ENCODE data around the gene DENND6B. TPM values are rescaled to one million over a fixed set of nuclear protein-coding genes. Genes with fewer than 3 reads are reported as not detected.

Gene DENND6B
- total RNA-seq, 2 experiments from 2014 or later: 8.8 to 9.5 TPM

GRCh38 chr22:50317178-50317577, 9.6 kb downstream of the DENND6B start:
- H3K27me3 Mint-ChIP-seq: no peaks in the 10 kb centered on the region
- H3K4me3 Mint-ChIP-seq: no peak overlapping the region
- H3K9me3 Mint-ChIP-seq: no peaks in the 10 kb centered on the region
- POLR2A ChIA-PET: no interaction called here
- H3K4me1 Mint-ChIP-seq: peaks cover 11% of the 10 kb centered on the region
- ATAC-seq (ENCODE audit: low read depth) (no peak), DNase-seq (no peak)
- no peaks in the 10 kb centered on the region for H3K36me3 Mint-ChIP-seq
- no peak overlapping the region for H3K27ac Mint-ChIP-seq

GRCh38 chr22:50316114-50317065, 10.4 kb downstream of the DENND6B start:
- POLR2A ChIA-PET: interaction anchor here (0.6 to 2.6 kb wide), 2 partner anchors 23 to 40 kb away, joined by 3 to 21 read pairs; no protein-coding TSS in a partner anchor
- no peak overlapping the region for H3K4me3 Mint-ChIP-seq
- ATAC-seq (ENCODE audit: low read depth): no peak

GRCh38 chr22:50315289-50316113, 11.3 kb downstream of the DENND6B start:
- Mint-ChIP-seq H3K9me3 (no peaks in the 10 kb centered on the region), H3K36me3 (no peaks in the 10 kb centered on the region), H3K27ac (peak overlapping the region; percentile 92), H3K4me1 (peaks cover 11% of the 10 kb centered on the region), H3K4me3 (peak overlapping the region; percentile 88), H3K27me3 (no peaks in the 10 kb centered on the region)
- POLR2A ChIA-PET: interaction anchor here (0.8 to 2.6 kb wide), 13 partner anchors 8 to 229 kb away, joined by 3 to 21 read pairs (median 3); partner anchors contain the start of genes DENND6B, LMF2, NCAPH2 and SCO2
- peak; percentile 33 for DNase-seq
- ATAC-seq (ENCODE audit: low read depth): no peak

More at GRCh38 chr22:50316114-50317065, 10.4 kb downstream of the DENND6B start:
- Mint-ChIP-seq H3K4me1 (peaks cover 11% of the 10 kb centered on the region), H3K36me3 (no peaks in the 10 kb centered on the region), H3K27me3 (no peaks in the 10 kb centered on the region), H3K27ac (no peak overlapping the region), H3K9me3 (no peaks in the 10 kb centered on the region)
- DNase-seq: peak; percentile 30

- H3K9me3 Mint-ChIP-seq: no peaks in the 10 kb centered on the region
- no peaks in the 10 kb centered on the region for H3K27me3 Mint-ChIP-seq
- H3K4me3 Mint-ChIP-seq: peak overlapping the region; percentile 88
- POLR2A ChIA-PET: interaction anchor here (0.6 to 2.6 kb wide), 17 partner anchors 8 to 230 kb away, joined by 3 to 21 read pairs (median 3); partner anchors contain the start of genes ADM2, DENND6B, LMF2 and NCAPH2
- DNase-seq (peak; percentile 83), ATAC-seq (ENCODE audit: low read depth) (peak; percentile 94)
- H3K36me3 Mint-ChIP-seq: no peaks in the 10 kb centered on the region
- H3K4me1 Mint-ChIP-seq: peaks cover 11% of the 10 kb centered on the region
- H3K27ac Mint-ChIP-seq: peak overlapping the region; percentile 92
Measured at GRCh38 chr22:50314455-50315288, 12.1 kb downstream of the DENND6B start.

- POLR2A ChIA-PET: interaction anchor here (0.6 to 2.6 kb wide), 15 partner anchors 8 to 211 kb away, joined by 3 to 21 read pairs (median 4); partner anchors contain the start of genes ADM2, DENND6B, LMF2 and NCAPH2
- DNase-seq: no peak
- no peaks in the 10 kb centered on the region for H3K9me3 Mint-ChIP-seq
- peaks cover 11% of the 10 kb centered on the region for H3K4me1 Mint-ChIP-seq
- H3K4me3 Mint-ChIP-seq: peak overlapping the region; percentile 88
- H3K36me3 Mint-ChIP-seq: no peaks in the 10 kb centered on the region
- ATAC-seq (ENCODE audit: low read depth): no peak
- H3K27ac Mint-ChIP-seq: peak overlapping the region; percentile 92
- no peaks in the 10 kb centered on the region for H3K27me3 Mint-ChIP-seq
Measured at GRCh38 chr22:50314081-50314454, 12.7 kb downstream of the DENND6B start.

GRCh38 chr22:50313600-50313999, 13.2 kb downstream of the DENND6B start:
- peak; percentile 33 for DNase-seq
- Mint-ChIP-seq H3K27ac (peak overlapping the region; percentile 92), H3K36me3 (no peaks in the 10 kb centered on the region), H3K27me3 (peaks cover 2% of the 10 kb centered on the region), H3K4me1 (peaks cover 13% of the 10 kb centered on the region), H3K9me3 (no peaks in the 10 kb centered on the region), H3K4me3 (peak overlapping the region; percentile 88)
- POLR2A ChIA-PET: interaction anchor here (0.6 to 2.6 kb wide), 4 partner anchors 13 to 212 kb away, joined by 3 to 21 read pairs (median 6); partner anchors contain the start of genes ADM2 and SCO2
- no peak for ATAC-seq (ENCODE audit: low read depth)

- no peaks in the 10 kb centered on the region for H3K9me3 Mint-ChIP-seq
- no peak overlapping the region for H3K4me3 Mint-ChIP-seq
- no peaks in the 10 kb centered on the region for H3K36me3 Mint-ChIP-seq
- peaks cover 2% of the 10 kb centered on the region for H3K27me3 Mint-ChIP-seq
- no peak for ATAC-seq (ENCODE audit: low read depth)
- H3K4me1 Mint-ChIP-seq: peaks cover 16% of the 10 kb centered on the region
- H3K27ac Mint-ChIP-seq: no peak overlapping the region
- peak; percentile 34 for DNase-seq
- POLR2A ChIA-PET: no interaction called here
Measured at GRCh38 chr22:50313021-50313420, 13.8 kb downstream of the DENND6B start.

GRCh38 chr22:50312371-50312770, 14.4 kb downstream of the DENND6B start:
- H3K36me3 Mint-ChIP-seq: no peaks in the 10 kb centered on the region
- peaks cover 2% of the 10 kb centered on the region for H3K27me3 Mint-ChIP-seq
- H3K9me3 Mint-ChIP-seq: no peaks in the 10 kb centered on the region
- peaks cover 16% of the 10 kb centered on the region for H3K4me1 Mint-ChIP-seq
- H3K4me3 Mint-ChIP-seq: no peak overlapping the region
- no peak overlapping the region for H3K27ac Mint-ChIP-seq
- ATAC-seq (ENCODE audit: low read depth): no peak
- no peak for DNase-seq
- POLR2A ChIA-PET: interaction anchor here (1.6 kb wide), 1 partner anchor 18 kb away, joined by 4 read pairs; no protein-coding TSS in a partner anchor

GRCh38 chr22:50311606-50312351, 15.0 kb downstream of the DENND6B start:
- no peaks in the 10 kb centered on the region for H3K9me3 Mint-ChIP-seq
- POLR2A ChIA-PET: interaction anchor here (1.6 kb wide), 1 partner anchor 18 kb away, joined by 4 read pairs; no protein-coding TSS in a partner anchor
- no peaks in the 10 kb centered on the region for H3K36me3 Mint-ChIP-seq
- H3K27me3 Mint-ChIP-seq: peaks cover 2% of the 10 kb centered on the region
- H3K4me3 Mint-ChIP-seq: no peak overlapping the region
- peak overlapping the region; percentile 58 for H3K27ac Mint-ChIP-seq
- peaks cover 16% of the 10 kb centered on the region for H3K4me1 Mint-ChIP-seq
- ATAC-seq (ENCODE audit: low read depth) (no peak), DNase-seq (peak; percentile 27)

GRCh38 chr22:50310949-50311444, 15.8 kb downstream of the DENND6B start:
- POLR2A ChIA-PET: interaction anchor here (1.6 kb wide), 1 partner anchor 17 kb away, joined by 4 read pairs; no protein-coding TSS in a partner anchor
- Mint-ChIP-seq H3K4me1 (peaks cover 17% of the 10 kb centered on the region), H3K9me3 (no peaks in the 10 kb centered on the region), H3K27ac (no peak overlapping the region), H3K27me3 (peaks cover 6% of the 10 kb centered on the region), H3K4me3 (no peak overlapping the region), H3K36me3 (no peaks in the 10 kb centered on the region)
- no peak for ATAC-seq (ENCODE audit: low read depth)
- peak; percentile 32 for DNase-seq

GRCh38 chr22:50310031-50310722, 16.6 kb downstream of the DENND6B start:
- ATAC-seq (ENCODE audit: low read depth) (no peak), DNase-seq (no peak)
- Mint-ChIP-seq H3K27ac (no peak overlapping the region), H3K36me3 (no peaks in the 10 kb centered on the region), H3K9me3 (no peaks in the 10 kb centered on the region), H3K27me3 (peaks cover 8% of the 10 kb centered on the region), H3K4me3 (no peak overlapping the region), H3K4me1 (peaks cover 13% of the 10 kb centered on the region)
- POLR2A ChIA-PET: no interaction called here

All from activated naive CD8-positive, alpha-beta T cell treated with anti-CD3 and anti-CD28 coated beads, Interleukin-2, amount 10 ng/mL, durations not matched to agents 7 days and 5 days (primary cell).